ENCODE data around the gene TMEM95.

The TMEM95 gene

DNA sequence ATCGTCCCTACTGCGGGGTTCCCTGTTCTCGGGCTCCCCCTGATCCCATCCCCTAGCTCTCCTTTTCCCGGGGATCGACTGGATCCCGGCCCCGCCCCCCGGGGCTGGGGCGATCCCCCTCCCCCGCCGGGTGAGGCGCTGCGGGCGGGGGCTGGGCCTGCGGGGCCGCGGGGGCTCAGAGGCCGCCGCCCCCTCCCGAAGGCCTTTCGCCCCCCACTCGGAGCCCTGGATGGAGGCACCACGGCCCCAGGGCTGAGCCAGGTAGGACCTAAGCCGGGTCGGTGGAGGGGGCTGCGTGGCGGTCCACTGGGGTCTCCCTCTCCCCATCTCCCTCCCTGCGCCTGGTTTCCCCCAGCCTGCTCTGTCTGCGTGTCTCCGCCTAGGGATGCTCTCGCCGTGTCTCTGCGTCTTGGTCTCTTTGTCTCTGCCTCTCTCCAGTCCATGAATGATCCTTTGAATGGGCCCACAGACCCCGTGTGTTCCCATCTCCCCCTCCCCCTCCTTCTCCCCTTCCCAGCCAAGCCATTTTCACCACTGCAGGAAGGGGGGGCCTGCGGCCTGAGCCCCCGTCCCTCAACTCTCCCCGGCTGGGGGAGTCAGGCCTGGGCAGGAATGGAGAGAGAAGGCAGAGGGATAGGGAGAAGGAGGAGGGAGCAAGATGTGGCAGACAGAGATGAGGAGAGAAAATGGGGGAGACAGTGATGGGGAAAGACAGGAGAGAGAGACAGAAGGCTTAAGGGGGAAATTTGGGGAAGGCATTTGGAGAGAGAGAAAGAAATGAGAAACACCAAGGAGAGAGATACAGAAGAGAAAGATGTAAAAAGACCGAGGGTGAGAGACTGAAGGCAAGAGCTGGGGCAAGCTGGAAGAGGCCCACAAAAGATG is 50.6 kb downstream of the TMEM95 start:
- no peak for DNase-seq

DNA sequence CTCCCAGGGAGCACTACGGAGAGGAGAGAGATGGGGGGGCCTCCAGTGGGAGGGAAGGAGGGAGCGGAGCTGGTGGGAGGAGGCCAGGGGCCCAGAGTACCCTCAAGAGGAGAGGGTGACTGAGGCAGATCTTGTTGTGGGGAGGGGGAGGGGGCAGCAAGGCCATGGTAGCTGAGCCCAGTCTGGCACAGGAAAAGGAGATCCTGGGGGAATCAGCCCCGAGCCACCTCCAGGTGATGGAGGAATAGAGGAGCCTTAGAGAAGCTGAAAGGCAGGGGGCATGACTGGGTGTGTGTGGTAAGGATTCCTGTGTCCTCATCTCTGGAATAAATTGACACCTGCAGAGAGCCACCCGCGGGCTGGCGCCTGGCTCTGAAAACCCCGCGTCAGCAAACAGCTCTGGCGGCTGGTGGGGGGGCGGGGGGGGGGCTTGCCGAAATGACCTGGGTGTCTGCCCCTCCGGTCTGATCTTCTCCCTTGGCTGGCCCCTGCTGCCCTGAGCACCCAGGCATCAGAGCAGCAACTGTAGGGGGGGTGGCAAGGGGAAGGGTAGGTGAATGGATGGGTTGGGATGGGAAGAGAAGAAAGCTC is 51.4 kb downstream of the TMEM95 start:
- no peak for DNase-seq

All from CD4-positive, alpha-beta T cell treated with Interleukin-6 for 4 hours (primary cell).